HEK293T (cell line): ENCODE data around the gene AGFG1.

Experiments
- CTCF ChIA-PET: fragments of 350-600 bp; formaldehyde crosslinking; extraction: SDS; loops from one replicate; lab custom pipeline; 2021; ENCODE audit warnings: antibody characterized with exemption, inconsistent platforms; lab: Yijun Ruan, JAX
- POLR2A ChIA-PET: fragments of 350-600 bp; formaldehyde crosslinking; extraction: SDS; loops from one replicate; lab custom pipeline; 2020; ENCODE audit warnings: antibody characterized with exemption, inconsistent platforms; lab: Yijun Ruan, JAX
- DNase-seq: peaks from one replicate; pipeline ENCODE4 v3.0.0; 2012; ENCODE audit warnings: mixed read lengths; ENCODE audit errors: extremely low spot score
- ARNT ChIP-seq: fragments of 450-650 bp; IDR thresholded peaks from 2 replicates; pipeline ENCODE4 v1.6.1; 2017; ENCODE audit warnings: mild to moderate bottlenecking
- BHLHE40 ChIP-seq: fragments of 450-650 bp; IDR thresholded peaks from 2 replicates; pipeline ENCODE4 v1.6.1; 2016; ENCODE audit warnings: mild to moderate bottlenecking, moderate library complexity, borderline replicate concordance
- CTBP1 ChIP-seq: fragments of 450-650 bp; IDR thresholded peaks from 2 replicates; pipeline ENCODE4 v1.6.1; 2016; ENCODE audit warnings: borderline replicate concordance
- ELF4 ChIP-seq: fragments of 450-650 bp; IDR thresholded peaks from 2 replicates; pipeline ENCODE4 v1.6.1; 2017; ENCODE audit warnings: antibody characterized with exemption
- FOXA1 ChIP-seq: fragments of 450-650 bp; IDR thresholded peaks from 2 replicates; pipeline ENCODE4 v1.6.1; 2016; ENCODE audit warnings: mild to moderate bottlenecking
- FOXK2 ChIP-seq: fragments of 450-650 bp; IDR thresholded peaks from 2 replicates; pipeline ENCODE4 v1.6.1; 2016; ENCODE audit warnings: mild to moderate bottlenecking
- FOXM1 ChIP-seq: fragments of 450-650 bp; IDR thresholded peaks from 2 replicates; pipeline ENCODE4 v1.6.1; 2017; ENCODE audit warnings: mild to moderate bottlenecking, borderline replicate concordance
- HDGF ChIP-seq: fragments of 450-650 bp; IDR thresholded peaks from 2 replicates; pipeline ENCODE4 v1.6.1; 2017; ENCODE audit warnings: antibody characterized with exemption, borderline replicate concordance
- L3MBTL2 ChIP-seq: fragments of 450-650 bp; conservative IDR thresholded peaks from 2 replicates; pipeline ENCODE4 v1.6.1; 2016; ENCODE audit warnings: mild to moderate bottlenecking
- LEF1 ChIP-seq: fragments of 450-650 bp; IDR thresholded peaks from 2 replicates; pipeline ENCODE4 v1.6.1; 2017; ENCODE audit warnings: mild to moderate bottlenecking, borderline replicate concordance
- NFRKB ChIP-seq: fragments of 450-650 bp; IDR thresholded peaks from 2 replicates; pipeline ENCODE4 v1.6.1; 2016; ENCODE audit warnings: mild to moderate bottlenecking, moderate library complexity
- SP1 ChIP-seq: fragments of 450-650 bp; IDR thresholded peaks from 2 replicates; pipeline ENCODE4 v1.6.1; 2017
- SUZ12 ChIP-seq: fragments of 450-650 bp; IDR thresholded peaks from 2 replicates; pipeline ENCODE4 v1.6.1; 2016; ENCODE audit warnings: mild to moderate bottlenecking
- TARDBP ChIP-seq: fragments of 450-650 bp; IDR thresholded peaks from 2 replicates; pipeline ENCODE4 v1.6.1; 2016
- ZNF384 ChIP-seq: fragments of 450-650 bp; IDR thresholded peaks from 2 replicates; pipeline ENCODE4 v1.6.1; 2016
- TF ChIP-seq, protein P1 (sequence below): fragments of 450-650 bp; IDR thresholded peaks from 2 replicates; pipeline ENCODE4 v1.6.1; 2016

Gene AGFG1

DNA sequence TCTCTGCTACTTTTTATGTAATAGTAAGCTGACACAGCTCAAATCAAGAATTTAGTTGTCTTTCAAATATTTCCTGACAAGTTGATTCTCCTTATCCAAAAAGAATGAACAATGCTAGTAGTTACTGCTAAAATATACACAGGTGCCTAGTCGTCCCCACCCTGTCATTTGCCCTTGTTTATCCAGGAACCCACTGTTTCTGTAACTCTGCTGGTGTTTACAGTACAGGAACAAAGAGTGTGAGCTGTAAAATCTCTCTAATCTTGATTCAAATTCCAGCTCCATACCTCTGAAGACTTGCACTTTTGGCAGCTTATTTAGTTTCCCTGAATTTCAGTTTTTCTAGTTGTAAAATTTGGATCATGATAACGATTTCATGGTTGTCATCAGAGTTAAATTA lies 105.6 kb downstream of the AGFG1 start:
- ChIA-PET POLR2A (no interaction called here), CTCF (no interaction called here)
- no peak for DNase-seq
- no peak for TF ChIP-seq LEF1
- no peak for TF ChIP-seq ELF4
- TF ChIP-seq NFRKB, result no peak
- TF ChIP-seq CTBP1, result no peak
- TF ChIP-seq FOXK2, result no peak
- TF ChIP-seq ARNT, result no peak
- no peak for TF ChIP-seq ZNF384
- TF ChIP-seq FOXM1, result no peak
- TF ChIP-seq, protein P1, sequence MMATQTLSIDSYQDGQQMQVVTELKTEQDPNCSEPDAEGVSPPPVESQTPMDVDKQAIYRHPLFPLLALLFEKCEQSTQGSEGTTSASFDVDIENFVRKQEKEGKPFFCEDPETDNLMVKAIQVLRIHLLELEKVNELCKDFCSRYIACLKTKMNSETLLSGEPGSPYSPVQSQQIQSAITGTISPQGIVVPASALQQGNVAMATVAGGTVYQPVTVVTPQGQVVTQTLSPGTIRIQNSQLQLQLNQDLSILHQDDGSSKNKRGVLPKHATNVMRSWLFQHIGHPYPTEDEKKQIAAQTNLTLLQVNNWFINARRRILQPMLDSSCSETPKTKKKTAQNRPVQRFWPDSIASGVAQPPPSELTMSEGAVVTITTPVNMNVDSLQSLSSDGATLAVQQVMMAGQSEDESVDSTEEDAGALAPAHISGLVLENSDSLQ, result no peak
- no peak for TF ChIP-seq SUZ12
- TF ChIP-seq BHLHE40, result no peak
- TF ChIP-seq HDGF, result no peak

GRCh38 chr2:227578642-227579041 lies 106.7 kb downstream of the AGFG1 start:
- ChIA-PET POLR2A (no interaction called here), CTCF (interaction anchor here (0.7 kb wide), 1 partner anchor 444 kb away, joined by 3 read pairs; no protein-coding TSS in a partner anchor)
- TF ChIP-seq FOXK2 (no peak), ARNT (no peak), HDGF (no peak), SP1 (no peak), FOXM1 (no peak), TARDBP (no peak), BHLHE40 (no peak), LEF1 (no peak), ELF4 (no peak), FOXA1 (no peak), L3MBTL2 (no peak), NFRKB (no peak)
- TF ChIP-seq, protein P1, result no peak
- no peak for DNase-seq

DNA sequence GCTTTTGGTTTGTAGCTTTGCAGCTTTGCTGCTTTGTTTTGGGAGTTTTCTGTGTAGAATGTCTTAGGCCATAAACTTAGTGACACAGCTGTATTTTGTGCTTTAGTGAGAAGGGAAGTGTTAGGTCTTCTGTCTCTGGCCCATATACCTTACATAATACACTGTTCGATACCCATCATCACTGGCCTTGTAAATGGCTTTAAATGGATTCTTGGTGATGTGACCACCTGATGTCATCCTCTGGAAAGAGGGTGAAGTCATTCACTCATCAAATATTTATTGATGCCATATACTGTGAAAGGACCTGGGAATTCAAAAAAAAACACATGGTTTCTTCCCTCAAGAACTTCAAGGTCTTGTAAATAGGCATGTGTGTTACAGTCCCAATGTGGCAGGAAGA lies 107.8 kb downstream of the AGFG1 start:
- ChIA-PET CTCF (no interaction called here), POLR2A (no interaction called here)
- no peak for TF ChIP-seq L3MBTL2
- TF ChIP-seq LEF1, result no peak
- TF ChIP-seq ARNT, result no peak
- TF ChIP-seq FOXK2, result no peak
- no peak for TF ChIP-seq BHLHE40
- no peak for TF ChIP-seq SP1
- no peak for TF ChIP-seq CTBP1
- TF ChIP-seq TARDBP, result no peak
- no peak for TF ChIP-seq NFRKB
- no peak for TF ChIP-seq FOXM1
- TF ChIP-seq SUZ12, result no peak
- TF ChIP-seq, protein P1, result no peak
- TF ChIP-seq ZNF384, result no peak
- no peak for DNase-seq

DNA sequence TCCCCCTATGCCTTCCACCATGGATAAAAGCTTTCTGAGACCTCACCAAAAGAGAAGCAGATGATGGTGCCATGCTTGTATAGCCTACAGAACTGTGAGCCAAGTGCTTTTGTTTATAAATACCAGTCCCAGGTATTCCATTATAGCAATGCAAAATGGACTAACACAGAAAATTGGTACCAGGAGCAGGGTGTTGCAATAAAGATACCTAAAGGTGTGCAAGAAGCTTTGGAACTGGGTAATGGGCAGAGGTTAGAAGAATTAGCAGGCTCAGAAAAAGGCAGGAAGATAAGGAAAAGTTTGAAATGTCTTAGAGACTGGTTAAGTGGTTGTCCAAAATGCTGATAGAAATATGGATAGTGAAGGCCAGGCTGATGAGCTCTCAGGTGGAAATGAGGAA lies 110.4 kb downstream of the AGFG1 start:
- ChIA-PET POLR2A (no interaction called here), CTCF (no interaction called here)
- no peak for TF ChIP-seq HDGF
- no peak for TF ChIP-seq CTBP1
- TF ChIP-seq ARNT, result no peak
- TF ChIP-seq FOXA1, result no peak
- DNase-seq, result no peak

GRCh38 chr2:227592694-227593387 lies 120.9 kb downstream of the AGFG1 start:
- TF ChIP-seq FOXK2, result no peak
- no peak for TF ChIP-seq SUZ12
- no peak for TF ChIP-seq ELF4
- no peak for TF ChIP-seq HDGF
- TF ChIP-seq ARNT, result no peak
- no peak for TF ChIP-seq CTBP1
- no peak for TF ChIP-seq BHLHE40
- TF ChIP-seq LEF1, result no peak
- no peak for TF ChIP-seq ZNF384
- TF ChIP-seq FOXA1, result no peak
- no peak for TF ChIP-seq NFRKB
- TF ChIP-seq TARDBP, result no peak
- TF ChIP-seq SP1, result no peak
- TF ChIP-seq L3MBTL2, result no peak
- TF ChIP-seq, protein P1, result no peak
- TF ChIP-seq FOXM1, result no peak
- POLR2A ChIA-PET, result no interaction called here
- CTCF ChIA-PET, result no interaction called here
- no peak for DNase-seq

- CTCF ChIA-PET, result interaction anchor here (0.6 kb wide), 1 partner anchor 97 kb away, joined by 3 read pairs; no protein-coding TSS in a partner anchor
- POLR2A ChIA-PET, result no interaction called here
- no peak for TF ChIP-seq TARDBP
- TF ChIP-seq FOXK2, result no peak
- TF ChIP-seq ZNF384, result no peak
- no peak for TF ChIP-seq SP1
- TF ChIP-seq FOXM1, result no peak
- TF ChIP-seq NFRKB, result no peak
- DNase-seq, result no peak
Observed at GRCh38 chr2:227595797-227596196, 123.8 kb downstream of the AGFG1 start.
